Nephron progenitor cell (in vitro differentiated cells): ENCODE results near the gene TCF23.
"Not testable (repeated sequence)": the region's sequence is repeated elsewhere in the genome, so short reads cannot be mapped to it uniquely, and the experiment has no call there.

Experiments
- DNase-seq: peaks from one replicate; pipeline ENCODE4 v3.0.0; 2021
- H3K27ac Mint-ChIP-seq: 2 replicates; pipeline ENCODE4 v1.8.0; 2021; ENCODE audit warnings: mild to moderate bottlenecking, moderate library complexity, mixed read lengths
- H3K27me3 Mint-ChIP-seq: 2 replicates; pipeline ENCODE4 v1.8.0; 2021; ENCODE audit warnings: mild to moderate bottlenecking, low read depth, mixed read lengths; ENCODE audit not compliant: poor library complexity
- H3K36me3 Mint-ChIP-seq: 2 replicates; pipeline ENCODE4 v1.8.0; 2021; ENCODE audit warnings: low read depth, mixed read lengths
- H3K4me1 Mint-ChIP-seq: 2 replicates; pipeline ENCODE4 v1.8.0; 2021; ENCODE audit warnings: mixed read lengths
- H3K4me3 Mint-ChIP-seq: 2 replicates; pipeline ENCODE4 v1.8.0; 2021; ENCODE audit warnings: mild to moderate bottlenecking, moderate library complexity, mixed read lengths
- H3K9me3 Mint-ChIP-seq: 2 replicates; pipeline ENCODE4 v1.8.0; 2021; ENCODE audit warnings: mild to moderate bottlenecking, moderate library complexity, mixed read lengths
- TF ChIP-seq, protein P1 (sequence below): fragments of 200-600 bp; sonication (generic); IDR thresholded peaks from 2 replicates; pipeline ENCODE4 v1.5.0; 2021; ENCODE audit warnings: antibody characterized with exemption

Gene TCF23

DNA sequence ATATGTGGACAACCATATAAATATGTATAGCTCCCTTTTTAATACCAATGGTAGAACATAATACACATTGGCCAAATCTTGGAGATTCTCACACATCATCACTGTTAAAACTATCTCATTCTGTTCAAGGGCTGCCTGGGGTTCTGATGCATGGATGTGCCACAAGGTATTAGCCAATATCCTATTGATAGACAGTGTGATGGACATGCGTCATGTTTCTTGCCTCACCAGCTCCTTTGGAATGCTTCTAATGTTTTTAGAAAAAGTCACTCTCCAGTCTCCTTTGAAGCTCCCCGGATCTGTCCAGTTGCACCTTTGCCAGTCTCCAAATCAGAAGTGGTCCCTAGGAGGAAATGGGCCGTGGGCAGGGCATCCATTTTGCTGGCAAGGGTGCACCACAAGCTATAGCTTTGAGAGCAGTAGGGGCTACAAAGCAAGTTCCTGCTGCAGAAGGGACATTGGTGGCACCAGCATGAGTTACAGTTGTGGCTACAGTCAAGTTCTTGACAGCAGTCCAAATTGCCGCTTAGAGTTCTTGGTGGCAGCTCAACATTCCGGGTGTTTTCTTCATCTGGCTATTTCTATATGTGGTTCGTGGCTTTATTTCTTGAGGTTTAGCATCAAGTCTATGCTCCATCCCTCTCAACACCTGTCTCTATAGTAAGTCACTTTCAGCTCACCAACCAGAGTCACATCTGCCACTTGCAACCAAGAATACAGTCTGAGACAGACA, 38.0 kb downstream of the TCF23 start:
- peaks cover 11% of the 10 kb centered on the region for H3K27me3 Mint-ChIP-seq
- TF ChIP-seq, protein P1, sequence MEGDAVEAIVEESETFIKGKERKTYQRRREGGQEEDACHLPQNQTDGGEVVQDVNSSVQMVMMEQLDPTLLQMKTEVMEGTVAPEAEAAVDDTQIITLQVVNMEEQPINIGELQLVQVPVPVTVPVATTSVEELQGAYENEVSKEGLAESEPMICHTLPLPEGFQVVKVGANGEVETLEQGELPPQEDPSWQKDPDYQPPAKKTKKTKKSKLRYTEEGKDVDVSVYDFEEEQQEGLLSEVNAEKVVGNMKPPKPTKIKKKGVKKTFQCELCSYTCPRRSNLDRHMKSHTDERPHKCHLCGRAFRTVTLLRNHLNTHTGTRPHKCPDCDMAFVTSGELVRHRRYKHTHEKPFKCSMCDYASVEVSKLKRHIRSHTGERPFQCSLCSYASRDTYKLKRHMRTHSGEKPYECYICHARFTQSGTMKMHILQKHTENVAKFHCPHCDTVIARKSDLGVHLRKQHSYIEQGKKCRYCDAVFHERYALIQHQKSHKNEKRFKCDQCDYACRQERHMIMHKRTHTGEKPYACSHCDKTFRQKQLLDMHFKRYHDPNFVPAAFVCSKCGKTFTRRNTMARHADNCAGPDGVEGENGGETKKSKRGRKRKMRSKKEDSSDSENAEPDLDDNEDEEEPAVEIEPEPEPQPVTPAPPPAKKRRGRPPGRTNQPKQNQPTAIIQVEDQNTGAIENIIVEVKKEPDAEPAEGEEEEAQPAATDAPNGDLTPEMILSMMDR = no peak
- H3K4me3 Mint-ChIP-seq = no peak overlapping the region
- no peak overlapping the region for H3K27ac Mint-ChIP-seq
- H3K9me3 Mint-ChIP-seq = peaks cover 5% of the 10 kb centered on the region
- no peaks in the 10 kb centered on the region for H3K4me1 Mint-ChIP-seq
- no peaks in the 10 kb centered on the region for H3K36me3 Mint-ChIP-seq
- no peak for DNase-seq

DNA sequence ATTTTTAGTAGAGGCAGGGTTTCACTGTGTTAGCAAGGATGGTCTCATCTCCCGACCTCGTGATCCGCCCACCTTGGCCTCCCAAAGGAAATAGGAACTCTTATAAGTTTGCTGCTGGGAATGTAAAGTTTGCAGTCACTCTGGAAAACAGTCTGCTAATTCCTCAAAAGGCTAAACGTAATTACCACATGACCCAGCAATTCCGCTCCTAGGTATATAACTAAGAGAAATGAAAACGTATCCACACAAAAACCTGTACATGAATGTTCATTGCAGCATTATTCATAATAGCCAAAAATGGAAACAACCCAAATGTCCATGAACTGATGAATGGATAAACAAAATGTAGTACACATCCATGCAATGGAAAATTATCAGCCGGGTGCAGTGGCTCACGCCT, 41.2 kb downstream of the TCF23 start:
- Mint-ChIP-seq H3K27ac (no peak overlapping the region), H3K9me3 (peaks cover 5% of the 10 kb centered on the region), H3K4me3 (no peak overlapping the region), H3K36me3 (no peaks in the 10 kb centered on the region), H3K4me1 (peaks cover 5% of the 10 kb centered on the region), H3K27me3 (peaks cover 13% of the 10 kb centered on the region)
- DNase-seq = no peak
- TF ChIP-seq, protein P1 = no peak

DNA sequence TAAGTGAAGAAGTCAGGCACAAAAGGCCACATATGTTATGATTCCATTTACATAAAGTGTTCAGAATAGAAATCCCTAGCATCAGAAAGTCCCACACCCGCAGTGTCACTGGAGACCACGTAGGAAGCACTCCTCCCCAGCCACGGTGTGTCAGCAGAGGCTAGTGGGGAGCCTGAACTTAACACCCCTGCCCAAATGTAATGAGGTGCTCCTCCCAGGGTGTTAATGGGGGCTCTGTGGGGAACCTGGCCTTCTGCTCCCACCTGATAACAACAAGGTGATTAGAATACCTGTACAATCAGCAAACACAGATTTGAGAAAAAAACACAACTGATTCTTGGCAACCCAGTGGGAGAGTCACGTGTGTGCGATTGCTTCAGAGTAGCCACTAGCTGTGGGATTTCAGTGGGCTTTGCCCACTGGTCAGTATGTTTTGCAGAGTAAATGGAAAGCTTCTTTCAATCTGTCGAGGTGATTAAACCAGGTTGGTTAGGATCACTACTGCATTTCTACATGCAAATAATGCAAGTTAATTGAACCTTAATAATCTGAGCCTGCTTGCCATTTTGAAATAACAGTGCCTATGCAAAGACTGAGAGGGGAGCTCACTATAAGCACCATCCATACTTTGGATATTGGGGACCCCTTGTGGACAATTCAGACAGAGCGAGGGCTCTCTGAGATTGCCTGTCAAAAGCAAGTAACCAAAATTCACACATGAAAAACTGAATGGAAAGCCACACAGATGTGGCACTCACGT, 42.4 kb downstream of the TCF23 start:
- Mint-ChIP-seq H3K4me1 (peaks cover 5% of the 10 kb centered on the region), H3K27ac (no peak overlapping the region), H3K4me3 (no peak overlapping the region), H3K27me3 (peaks cover 13% of the 10 kb centered on the region), H3K36me3 (no peaks in the 10 kb centered on the region), H3K9me3 (peaks cover 5% of the 10 kb centered on the region)
- DNase-seq = peak; percentile 51
- TF ChIP-seq, protein P1 = peak; percentile 55

DNA sequence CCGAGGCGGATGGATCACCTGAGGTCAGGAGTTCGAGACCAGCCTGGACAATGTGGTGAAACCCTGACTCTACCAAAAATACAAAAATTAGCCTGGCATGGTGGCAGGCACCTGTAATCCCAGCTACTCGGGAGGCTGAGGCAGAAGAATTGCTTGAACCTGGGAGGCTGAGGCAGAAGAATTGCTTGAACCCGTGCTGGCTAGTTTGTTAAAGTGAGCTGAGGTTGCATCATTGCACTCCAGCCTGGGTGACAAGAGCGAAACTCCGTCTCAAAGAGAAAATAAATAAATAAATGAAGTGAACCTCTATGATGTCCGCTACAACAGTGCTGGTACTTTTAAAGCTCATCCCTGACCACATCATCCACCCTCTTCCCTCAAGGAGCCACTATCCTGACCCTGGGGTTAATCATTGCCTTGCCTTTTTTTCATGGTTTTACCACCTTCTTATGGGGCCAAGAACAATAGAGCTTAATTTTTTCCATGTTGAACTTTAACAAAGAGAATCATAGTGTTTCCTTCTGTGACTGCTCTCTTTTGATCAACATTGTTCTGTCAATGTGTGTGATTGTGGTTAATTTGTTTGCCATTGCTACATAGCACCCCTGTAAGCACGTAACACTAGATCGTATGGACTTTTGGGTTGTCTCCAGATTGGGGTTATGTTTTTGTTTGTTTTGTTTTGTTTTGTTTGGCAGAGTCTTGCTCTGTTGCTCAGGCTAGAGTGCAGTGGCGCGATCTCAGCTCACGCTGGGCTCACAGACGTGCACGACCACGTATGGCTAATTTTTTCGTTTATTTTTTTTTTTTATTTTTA, 45.9 kb downstream of the TCF23 start:
- Mint-ChIP-seq H3K4me3 (no peak overlapping the region), H3K27ac (no peak overlapping the region), H3K27me3 (peaks cover 6% of the 10 kb centered on the region), H3K4me1 (peaks cover 5% of the 10 kb centered on the region), H3K36me3 (no peaks in the 10 kb centered on the region), H3K9me3 (peaks cover 5% of the 10 kb centered on the region)
- DNase-seq = no peak
- TF ChIP-seq, protein P1 = no peak

DNA sequence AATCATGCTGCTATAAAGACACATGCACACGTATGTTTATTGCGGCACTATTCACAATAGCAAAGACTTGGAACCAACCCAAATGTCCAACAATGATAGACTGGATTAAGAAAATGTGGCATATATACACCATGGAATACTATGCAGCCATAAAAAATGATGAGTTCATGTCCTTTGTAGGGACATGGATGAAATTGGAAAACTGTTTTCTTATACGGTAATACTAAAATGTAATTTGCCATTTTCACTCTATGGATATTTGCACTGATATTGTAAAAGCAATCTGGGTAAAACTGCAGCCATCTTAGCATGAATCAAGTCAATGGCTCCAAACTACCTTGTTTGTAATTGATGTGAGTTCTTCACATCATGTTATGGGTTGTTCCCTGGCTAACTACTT, 47.0 kb downstream of the TCF23 start:
- not testable (repeated sequence) for H3K9me3 Mint-ChIP-seq, H3K27me3 Mint-ChIP-seq, H3K27ac Mint-ChIP-seq, DNase-seq, H3K36me3 Mint-ChIP-seq, H3K4me3 Mint-ChIP-seq, H3K4me1 Mint-ChIP-seq

DNA sequence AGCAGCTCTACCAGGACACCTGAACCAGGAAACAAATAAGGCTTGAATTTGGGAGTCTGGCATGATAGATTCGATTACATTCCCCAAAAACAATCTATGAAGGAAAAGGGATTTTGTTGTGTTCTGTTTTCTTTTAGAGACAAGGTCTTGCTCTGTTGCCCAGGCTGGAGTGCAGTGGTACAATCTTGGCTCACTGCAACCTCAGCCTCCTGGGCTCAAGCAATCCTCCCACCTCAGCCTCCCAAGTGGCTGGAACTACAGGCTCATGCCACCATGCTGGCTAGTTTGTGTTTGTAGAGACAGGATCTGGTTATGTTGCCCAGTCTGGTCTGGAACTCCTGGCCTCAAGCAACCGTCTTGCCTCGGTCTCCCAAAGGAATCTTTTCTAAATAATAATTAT, 49.3 kb downstream of the TCF23 start:
- not testable (repeated sequence) for H3K4me3 Mint-ChIP-seq, H3K27me3 Mint-ChIP-seq, H3K27ac Mint-ChIP-seq, H3K4me1 Mint-ChIP-seq, DNase-seq, H3K9me3 Mint-ChIP-seq
- H3K36me3 Mint-ChIP-seq = peaks cover 12% of the 10 kb centered on the region
